PC-3 (cell line): ENCODE results near the gene KIF3A. TPM values are rescaled to one million over a fixed set of nuclear protein-coding genes. Genes with fewer than 3 reads are reported as not detected.

Experiments used
- ATAC-seq: fragments of 200-7000 bp; cut with Tn5 transposase; 2 replicates; pipeline ENCODE4 v1.9.1; 2020; ENCODE audit warnings: mild to moderate bottlenecking, moderate library complexity
- BruUV-seq: library from RNA; stranded (reverse); fragments of 400-500 nt; replicated peaks from 2 replicates; lab custom pipeline; 2021; lab: Mats Ljungman, UMichigan
- CTCF ChIA-PET: fragments of 300-600 bp; sonication (Branson Sonifier 250); formaldehyde crosslinking; loops from one replicate; lab custom pipeline; 2022; ENCODE audit warnings: antibody characterized with exemption; lab: Charles Lee
- POLR2A ChIA-PET: fragments of 300-600 bp; sonication (Branson Sonifier 250); formaldehyde crosslinking; loops from one replicate; lab custom pipeline; 2022; ENCODE audit warnings: antibody characterized with exemption; ENCODE audit not compliant: unreplicated experiment; lab: Charles Lee
- DNase-seq: peaks from one replicate; pipeline ENCODE4 v3.0.0-alpha.2; 2015
- H2AFZ ChIP-seq: fragments of 300-600 bp; sonication (generic); 2 replicates; pipeline ENCODE4 v1.6.0; 2016; ENCODE audit warnings: antibody characterized with exemption, low read length
- H3F3A ChIP-seq: fragments of 300-600 bp; sonication (generic); one replicate; pipeline ENCODE4 v1.6.0; 2017; ENCODE audit warnings: antibody characterized with exemption, low read length, control low read depth, mild to moderate bottlenecking; ENCODE audit not compliant: unreplicated experiment
- H3K27ac ChIP-seq: fragments of 300-600 bp; sonication (generic); 2 replicates; pipeline ENCODE4 v1.5.1; 2016; ENCODE audit warnings: mild to moderate bottlenecking, low read length
- H3K27me3 ChIP-seq: fragments of 300-600 bp; sonication (generic); 2 replicates; pipeline ENCODE4 v1.6.1; 2016; ENCODE audit warnings: low read length, mixed read lengths
- H3K36me3 ChIP-seq: fragments of 300-600 bp; sonication (generic); 2 replicates; pipeline ENCODE4 v1.6.1; 2016; ENCODE audit warnings: low read depth, mixed run types, low read length, mixed read lengths
- H3K4me1 ChIP-seq: fragments of 300-600 bp; sonication (generic); 2 replicates; pipeline ENCODE4 v1.5.1; 2016; ENCODE audit warnings: low read length; ENCODE audit not compliant: insufficient read depth
- H3K4me2 ChIP-seq: fragments of 300-600 bp; sonication (generic); 2 replicates; pipeline ENCODE4 v1.6.0; 2016; ENCODE audit warnings: low read length
- H3K4me3 ChIP-seq: fragments of 300-600 bp; sonication (generic); 2 replicates; pipeline ENCODE4 v1.5.1; 2016; ENCODE audit warnings: mild to moderate bottlenecking, low read length, mixed read lengths
- H3K79me2 ChIP-seq: fragments of 300-600 bp; sonication (generic); 2 replicates; pipeline ENCODE4 v1.6.1; 2017; ENCODE audit warnings: low read length, mixed read lengths
- H3K9ac ChIP-seq: fragments of 300-600 bp; sonication (generic); 2 replicates; pipeline ENCODE4 v1.6.0; 2016; ENCODE audit warnings: mild to moderate bottlenecking, low read length
- H3K9me2 ChIP-seq: fragments of 300-600 bp; sonication (generic); replicated peaks from 2 replicates; pipeline ENCODE4 v1.6.1; 2016; ENCODE audit warnings: mixed run types, low read length, mixed read lengths
- H3K9me3 ChIP-seq: fragments of 300-600 bp; sonication (generic); 2 replicates; pipeline ENCODE4 v1.6.1; 2016; ENCODE audit warnings: low read length, mixed read lengths
- H4K20me1 ChIP-seq: fragments of 300-600 bp; sonication (generic); 2 replicates; pipeline ENCODE4 v1.6.1; 2016; ENCODE audit warnings: low read length, mixed read lengths
- CTCF ChIP-seq: fragments of 300-600 bp; sonication (generic); conservative IDR thresholded peaks from 2 replicates; pipeline ENCODE4 v1.5.1; 2017; ENCODE audit warnings: antibody characterized with exemption, low read depth, mild to moderate bottlenecking, low read length
- EZH2 ChIP-seq: fragments of 300-600 bp; sonication (generic); IDR thresholded peaks from one replicate; pipeline ENCODE4 v1.6.1; 2017; ENCODE audit warnings: antibody characterized with exemption, mild to moderate bottlenecking, low read length; ENCODE audit not compliant: unreplicated experiment
- EZH2phosphoT487 ChIP-seq: fragments of 300-600 bp; sonication (generic); IDR thresholded peaks from 2 replicates; pipeline ENCODE4 v1.6.1; 2018; ENCODE audit warnings: mild to moderate bottlenecking, antibody characterized with exemption, low read length, borderline replicate concordance
- intact Hi-C: fragments of 100-400 bp; cut with micrococcal nuclease; formaldehyde crosslinking; loops from 2 replicates; pipeline ENCODE4 v1.9.0; 2023
- total RNA-seq: library from RNA; depleted of rRNA; stranded (reverse); fragments of >200 nt; gene quantifications from 2 replicates; pipeline ENCODE4 v1.2.3, GENCODE V29; 2014

KIF3A gene
- total RNA-seq, 1 experiment from 2014 or later, result 5.7 TPM

GRCh38 chr5:132733499-132734148 is 3.7 kb downstream of the KIF3A start:
- TF ChIP-seq EZH2phosphoT487 (no peak), CTCF (no peak), EZH2 (no peak)
- ChIA-PET CTCF (no interaction called here), POLR2A (no interaction called here)
- Histone ChIP-seq H3K4me2 (no peak overlapping the region), H3K27me3 (no peaks in the 10 kb centered on the region), H2AFZ (no peak overlapping the region), H3F3A (no peaks in the 10 kb centered on the region), H3K27ac (no peak overlapping the region), H3K36me3 (no peaks in the 10 kb centered on the region), H3K9me2 (no peaks in the 10 kb centered on the region), H3K79me2 (peaks cover 21% of the 10 kb centered on the region), H3K9me3 (no peaks in the 10 kb centered on the region), H4K20me1 (no peaks in the 10 kb centered on the region), H3K4me1 (peaks cover 15% of the 10 kb centered on the region), H3K9ac (no peak overlapping the region), H3K4me3 (no peak overlapping the region)
- DNase-seq (no peak), ATAC-seq (no peak)
- BruUV-seq, result no TSS peak
- intact Hi-C loops, result no loop called here

GRCh38 chr5:132729896-132730295 is 7.5 kb downstream of the KIF3A start:
- Histone ChIP-seq H3F3A (no peaks in the 10 kb centered on the region), H3K27me3 (no peaks in the 10 kb centered on the region), H3K9me2 (no peaks in the 10 kb centered on the region), H3K36me3 (peaks cover 6% of the 10 kb centered on the region), H3K4me1 (no peaks in the 10 kb centered on the region), H3K79me2 (no peaks in the 10 kb centered on the region), H3K4me3 (no peak overlapping the region), H3K9me3 (no peaks in the 10 kb centered on the region), H4K20me1 (no peaks in the 10 kb centered on the region), H3K4me2 (no peak overlapping the region), H3K9ac (no peak overlapping the region), H2AFZ (no peak overlapping the region), H3K27ac (no peak overlapping the region)
- ATAC-seq (no peak), DNase-seq (no peak)
- no TSS peak for BruUV-seq
- TF ChIP-seq CTCF, result no peak
- TF ChIP-seq EZH2phosphoT487, result no peak
- TF ChIP-seq EZH2, result no peak
- POLR2A ChIA-PET, result no interaction called here
- intact Hi-C loops, result no loop called here
- CTCF ChIA-PET, result no interaction called here

- no peak for DNase-seq
- H3K4me1 ChIP-seq, result no peaks in the 10 kb centered on the region
- no peak overlapping the region for H3K9ac ChIP-seq
- H3K36me3 ChIP-seq, result peaks cover 6% of the 10 kb centered on the region
- H3F3A ChIP-seq, result no peaks in the 10 kb centered on the region
- no peaks in the 10 kb centered on the region for H3K27me3 ChIP-seq
- no peak for ATAC-seq
- no peak overlapping the region for H3K27ac ChIP-seq
- ChIA-PET CTCF (no interaction called here), POLR2A (no interaction called here)
- no peaks in the 10 kb centered on the region for H3K9me3 ChIP-seq
- H3K4me3 ChIP-seq, result no peak overlapping the region
- no peak overlapping the region for H3K4me2 ChIP-seq
- no peaks in the 10 kb centered on the region for H4K20me1 ChIP-seq
- no TSS peak for BruUV-seq
- H2AFZ ChIP-seq, result no peak overlapping the region
- H3K9me2 ChIP-seq, result no peaks in the 10 kb centered on the region
- TF ChIP-seq EZH2phosphoT487, result no peak
- no peak for TF ChIP-seq CTCF
- no peak for TF ChIP-seq EZH2
- H3K79me2 ChIP-seq, result no peaks in the 10 kb centered on the region
- intact Hi-C loops, result no loop called here
Observed at GRCh38 chr5:132725745-132726144, 11.6 kb downstream of the KIF3A start.
